Measurements from ENCODE around the gene TINAGL1.
A peak's percentile ranks its signal among the peaks of the same experiment; 100 is the strongest.

TINAGL1 gene

DNA sequence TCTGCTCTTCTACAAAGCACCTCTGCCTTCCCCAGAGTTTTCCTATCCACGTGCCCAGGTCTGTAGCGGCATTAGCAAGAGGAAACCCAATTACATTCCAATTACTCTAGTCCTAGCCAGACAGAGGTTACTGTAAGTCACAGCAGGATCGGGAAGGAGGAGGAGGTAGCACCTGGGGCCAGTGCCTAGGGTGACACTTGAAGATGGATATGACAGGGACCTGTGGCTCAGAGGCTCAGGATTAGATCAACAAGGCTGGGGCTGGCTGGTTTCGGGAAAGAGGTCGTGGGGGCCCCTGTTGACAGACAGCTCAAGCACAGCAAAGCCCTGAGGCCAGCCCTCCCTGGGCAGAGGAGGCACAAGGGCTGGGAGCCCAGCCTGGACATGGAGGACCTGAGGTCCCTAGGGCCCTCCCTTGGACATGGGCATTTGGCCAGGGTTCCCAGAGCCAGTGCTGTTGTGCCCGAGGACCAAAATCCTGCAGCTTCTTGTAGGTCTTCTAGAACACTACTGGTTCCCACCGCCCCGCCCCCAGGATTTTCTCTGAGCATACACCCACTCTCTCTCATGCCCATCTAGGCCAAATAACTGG, 38.2 kb downstream of the TINAGL1 start:
- no peak for DNase-seq

DNA sequence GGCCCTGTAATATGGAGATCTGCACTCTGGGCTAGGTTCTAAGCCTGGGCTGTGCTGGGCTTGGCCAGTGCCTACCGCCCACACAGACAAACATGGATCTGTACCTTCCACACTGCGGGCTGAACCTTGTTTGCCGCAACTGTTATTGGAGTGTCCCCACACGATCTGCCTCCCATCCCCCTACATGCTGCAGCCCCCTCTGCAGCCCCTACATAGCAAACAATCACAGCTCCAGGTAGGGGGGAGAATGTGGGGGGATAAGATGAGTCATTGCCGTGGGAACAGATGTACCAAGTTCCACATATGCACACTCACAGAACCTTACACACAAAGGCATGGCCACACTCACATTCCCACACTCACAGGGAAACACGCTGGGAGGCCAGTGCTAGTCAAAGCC, 39.1 kb downstream of the TINAGL1 start:
- DNase-seq: no peak

DNA sequence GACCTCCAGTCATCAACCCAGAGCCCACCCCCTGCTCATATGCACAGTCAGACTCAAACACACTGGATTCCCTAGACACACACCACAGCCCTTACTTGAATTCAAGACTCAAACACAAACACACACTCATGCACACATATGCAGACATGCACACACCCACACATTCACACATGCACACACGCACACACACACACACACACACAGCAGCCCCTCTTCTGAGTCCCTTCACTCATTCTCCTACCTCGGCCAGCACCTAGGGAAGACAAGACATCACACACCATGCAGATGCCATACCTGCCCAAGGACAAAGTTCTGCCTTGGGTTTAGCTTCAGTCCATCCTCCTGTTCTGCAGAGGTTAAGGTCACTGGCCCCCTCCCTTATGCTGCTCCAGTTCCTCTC, 39.6 kb downstream of the TINAGL1 start:
- DNase-seq: no peak

DNA sequence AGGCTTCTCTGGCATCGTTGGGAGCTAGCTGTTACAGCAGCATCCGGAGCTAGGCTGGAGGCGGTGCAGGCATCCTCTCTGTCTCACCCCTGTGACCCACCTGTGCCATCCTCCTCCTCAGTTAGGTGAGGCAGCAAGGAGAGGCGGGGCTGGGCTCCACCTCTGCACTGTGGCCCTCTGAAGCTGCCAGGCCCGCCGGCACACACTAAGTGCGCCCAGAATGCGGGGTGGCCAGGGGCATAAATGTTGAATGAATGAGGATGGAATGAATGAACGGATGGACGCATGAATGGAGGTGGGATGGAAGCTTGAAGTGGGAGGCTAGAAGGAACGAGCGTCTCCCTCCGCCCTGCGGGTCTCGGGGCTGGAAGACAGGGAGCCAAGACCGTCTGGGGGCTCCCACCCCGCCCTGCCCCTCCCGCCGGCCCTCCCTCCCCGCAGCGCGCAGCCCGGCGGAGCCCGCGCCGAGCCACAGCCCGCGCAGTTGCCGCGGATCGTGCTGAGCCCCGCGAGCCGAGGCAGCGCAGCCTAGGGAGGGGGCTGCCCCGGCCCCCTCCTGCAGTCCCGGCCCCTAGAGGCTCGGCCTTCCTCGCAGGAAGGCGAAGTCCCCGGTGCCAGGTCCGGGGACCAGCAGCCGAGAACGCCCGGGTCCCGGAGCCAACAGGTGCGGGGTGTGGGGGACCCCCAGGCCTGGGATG, 41.1 kb downstream of the TINAGL1 start, which contains the start of gene HCRTR1:
HCRTR1 (plus strand) TSS at position 472 of the 698 bp plus-strand sequence. CDS start 1,504 bp downstream, outside the sequence.
- DNase-seq: no peak

DNA sequence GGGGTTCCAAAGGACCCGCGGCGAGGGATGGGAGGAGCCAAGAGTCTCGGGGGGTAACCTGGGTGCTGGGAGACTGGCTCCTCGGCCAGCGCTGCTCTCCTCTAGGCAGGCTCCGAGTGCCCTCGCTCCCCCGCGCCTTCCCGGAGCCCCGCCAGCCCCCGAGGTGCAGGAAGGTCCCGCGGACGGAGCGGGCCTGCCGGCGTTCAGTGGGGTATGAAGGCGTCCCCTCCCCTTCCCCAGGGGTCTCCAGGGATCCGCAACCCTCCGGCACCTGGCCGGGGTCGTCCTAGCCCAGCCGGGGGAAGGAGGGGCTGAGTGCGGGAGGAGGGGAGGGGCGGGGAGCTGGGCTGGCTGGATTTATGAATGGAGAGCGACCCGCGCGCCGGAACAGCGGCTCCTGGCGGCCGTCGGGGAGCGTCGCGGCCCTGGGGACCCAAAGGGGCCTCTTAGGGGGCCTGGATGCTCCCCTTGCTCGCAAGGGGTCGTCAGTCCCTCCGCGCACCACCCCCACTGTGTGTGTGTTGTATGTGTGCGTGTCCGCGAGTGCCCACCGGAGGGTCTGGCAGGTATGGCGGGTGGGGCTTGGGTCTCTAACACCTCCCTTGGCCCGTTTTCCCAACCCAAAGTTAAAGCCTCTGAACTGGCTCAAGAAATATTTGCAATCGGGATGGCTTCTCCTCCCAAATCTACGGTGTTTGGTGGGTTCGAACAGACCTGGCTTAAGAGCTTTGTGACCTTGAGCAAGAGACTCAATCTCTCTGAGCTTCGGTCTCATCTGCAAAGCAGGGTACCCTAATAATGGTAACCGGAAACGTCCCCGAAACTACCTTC, 41.8 kb downstream of the TINAGL1 start:
- DNase-seq: no peak

DNA sequence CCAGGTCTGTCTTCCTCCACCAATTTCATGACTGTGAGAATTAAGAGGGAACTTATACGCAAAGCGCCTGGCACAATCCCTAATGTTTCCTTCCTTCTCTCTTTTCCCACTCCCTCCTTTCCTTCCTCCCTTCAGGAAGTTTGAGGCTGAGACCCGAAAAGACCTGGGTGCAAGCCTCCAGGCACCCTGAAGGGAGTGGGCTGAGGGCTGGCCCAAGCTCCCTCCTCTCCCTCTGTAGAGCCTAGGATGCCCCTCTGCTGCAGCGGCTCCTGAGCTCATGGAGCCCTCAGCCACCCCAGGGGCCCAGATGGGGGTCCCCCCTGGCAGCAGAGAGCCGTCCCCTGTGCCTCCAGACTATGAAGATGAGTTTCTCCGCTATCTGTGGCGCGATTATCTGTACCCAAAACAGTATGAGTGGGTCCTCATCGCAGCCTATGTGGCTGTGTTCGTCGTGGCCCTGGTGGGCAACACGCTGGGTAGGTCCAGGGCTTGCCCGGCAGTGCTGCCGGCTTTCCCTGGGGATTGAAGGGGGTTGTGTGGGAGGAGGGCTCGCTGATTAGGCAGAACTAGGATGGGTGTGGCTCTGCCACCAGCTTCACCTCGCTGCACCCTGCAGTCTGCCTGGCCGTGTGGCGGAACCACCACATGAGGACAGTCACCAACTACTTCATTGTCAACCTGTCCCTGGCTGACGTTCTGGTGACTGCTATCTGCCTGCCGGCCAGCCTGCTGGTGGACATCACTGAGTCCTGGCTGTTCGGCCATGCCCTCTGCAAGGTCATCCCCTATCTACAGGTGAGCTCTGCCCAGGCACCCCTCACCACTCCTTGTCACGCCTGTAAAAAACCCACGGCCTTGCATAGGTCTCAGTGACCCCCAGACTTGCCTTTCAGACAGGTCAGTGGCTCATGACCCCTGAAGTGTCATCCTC, 42.9 kb downstream of the TINAGL1 start:
- no peak for DNase-seq

DNA sequence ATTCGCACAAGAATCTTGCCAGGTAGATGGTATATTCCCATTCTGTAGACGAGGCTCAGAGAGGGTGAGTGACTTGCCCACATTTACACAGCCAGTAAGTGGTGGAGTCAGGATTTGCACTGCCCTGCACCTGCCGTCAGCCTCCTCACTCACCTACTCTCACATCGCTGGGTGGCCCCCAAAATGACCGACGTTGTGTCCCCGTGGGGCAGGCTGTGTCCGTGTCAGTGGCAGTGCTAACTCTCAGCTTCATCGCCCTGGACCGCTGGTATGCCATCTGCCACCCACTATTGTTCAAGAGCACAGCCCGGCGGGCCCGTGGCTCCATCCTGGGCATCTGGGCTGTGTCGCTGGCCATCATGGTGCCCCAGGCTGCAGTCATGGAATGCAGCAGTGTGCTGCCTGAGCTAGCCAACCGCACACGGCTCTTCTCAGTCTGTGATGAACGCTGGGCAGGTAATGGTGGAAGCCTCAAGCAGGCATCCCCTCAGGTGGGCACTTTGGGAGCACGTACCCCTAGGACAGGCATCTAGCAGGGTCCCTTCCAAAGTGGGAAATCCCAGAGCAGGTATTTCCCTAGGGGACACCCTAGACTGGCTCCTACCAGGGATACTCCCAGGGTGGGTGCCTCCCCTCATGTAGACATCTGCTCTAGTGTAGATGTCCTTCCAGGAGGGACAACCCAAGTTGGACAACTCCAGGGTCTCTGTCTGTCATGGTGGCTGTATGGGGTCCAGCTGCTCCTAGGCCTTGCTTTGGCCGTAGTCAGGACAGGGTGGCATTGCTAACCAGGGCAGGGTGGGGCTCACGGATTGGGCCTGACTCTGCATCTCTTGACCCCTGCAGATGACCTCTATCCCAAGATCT, 44.5 kb downstream of the TINAGL1 start:
- no peak for DNase-seq

DNA sequence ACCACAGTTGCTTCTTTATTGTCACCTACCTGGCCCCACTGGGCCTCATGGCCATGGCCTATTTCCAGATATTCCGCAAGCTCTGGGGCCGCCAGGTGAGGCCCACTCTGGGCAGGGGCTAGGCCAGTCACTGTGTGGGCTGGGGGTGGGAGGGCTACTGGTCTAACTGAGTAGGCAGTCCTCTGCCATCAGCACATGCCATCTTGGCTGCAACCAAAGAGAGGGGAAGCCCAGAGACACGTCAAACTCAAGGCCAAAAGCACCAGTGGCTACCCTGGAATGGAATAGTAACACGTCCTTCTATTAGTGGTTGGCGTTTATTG, 45.1 kb downstream of the TINAGL1 start:
- DNase-seq: no peak

DNA sequence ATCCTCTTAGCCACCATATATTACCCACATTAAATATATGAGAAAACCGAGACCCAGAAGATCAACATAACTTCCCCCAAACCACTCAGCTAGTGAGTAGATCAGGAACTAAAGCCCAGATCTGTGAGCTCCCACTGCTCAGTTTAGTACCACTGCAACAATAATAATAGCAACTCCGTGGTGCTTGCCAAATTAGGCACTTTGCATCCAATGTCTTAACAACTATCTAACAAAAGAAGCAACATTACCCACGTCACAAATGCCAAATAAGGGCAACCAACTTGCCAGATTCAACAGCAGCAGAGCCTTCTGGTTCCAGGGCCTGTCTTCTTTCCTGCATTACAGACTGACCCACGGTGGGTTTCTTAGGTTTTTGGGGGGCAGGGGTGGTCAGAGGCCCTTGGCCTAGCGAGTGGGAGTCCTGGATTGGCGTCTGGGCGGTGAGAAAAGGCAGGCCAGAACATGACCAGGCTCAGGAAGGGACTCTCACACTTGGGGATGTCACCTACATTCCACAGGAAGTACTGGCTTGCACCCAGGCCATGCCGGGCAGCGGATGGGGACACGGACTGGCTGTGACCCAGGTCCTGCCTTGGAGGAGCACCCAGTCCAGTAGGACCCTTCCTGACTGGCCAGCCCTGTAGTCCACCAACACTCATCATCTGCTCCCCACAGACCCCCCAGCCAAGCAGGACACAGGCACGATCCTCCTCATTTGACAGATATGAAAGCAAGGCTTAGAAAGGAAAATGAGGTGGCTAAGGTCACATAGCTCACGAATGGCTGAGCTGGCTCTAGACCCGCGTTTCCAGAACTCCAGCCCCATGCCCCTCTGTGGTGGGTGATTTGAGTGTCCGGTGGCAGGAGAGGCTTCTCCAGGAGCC, 45.8 kb downstream of the TINAGL1 start:
- DNase-seq: no peak

DNA sequence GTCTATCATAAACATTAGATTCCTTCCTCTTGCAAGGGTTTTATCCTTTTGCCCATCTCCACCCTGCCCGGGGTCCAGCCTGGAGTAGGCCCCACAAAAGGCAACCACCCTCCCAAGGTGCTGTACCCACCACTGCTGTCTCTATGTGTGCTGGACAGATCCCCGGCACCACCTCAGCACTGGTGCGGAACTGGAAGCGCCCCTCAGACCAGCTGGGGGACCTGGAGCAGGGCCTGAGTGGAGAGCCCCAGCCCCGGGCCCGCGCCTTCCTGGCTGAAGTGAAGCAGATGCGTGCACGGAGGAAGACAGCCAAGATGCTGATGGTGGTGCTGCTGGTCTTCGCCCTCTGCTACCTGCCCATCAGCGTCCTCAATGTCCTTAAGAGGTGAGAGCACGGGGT, 47.0 kb downstream of the TINAGL1 start:
- DNase-seq: no peak

DNA sequence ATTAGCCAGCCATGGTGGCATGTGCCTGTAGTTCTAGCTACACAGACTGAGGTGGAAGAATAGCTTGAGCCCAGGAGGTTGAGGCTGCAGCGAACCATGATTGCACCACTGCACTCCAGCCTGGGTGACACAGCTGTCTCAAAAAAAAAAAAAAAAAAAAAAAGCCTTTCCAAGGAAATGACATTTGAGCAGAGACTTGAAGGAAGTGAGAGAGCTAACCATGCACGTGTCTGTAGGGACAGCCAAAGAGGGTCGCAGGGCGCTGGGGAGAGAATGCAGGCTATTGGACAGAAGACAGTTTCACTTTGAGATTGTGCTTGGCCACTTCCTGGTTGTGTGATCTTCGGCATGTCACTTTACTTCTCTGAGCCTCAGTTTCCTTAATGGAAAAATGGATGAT, 48.0 kb downstream of the TINAGL1 start:
- DNase-seq: no peak

DNA sequence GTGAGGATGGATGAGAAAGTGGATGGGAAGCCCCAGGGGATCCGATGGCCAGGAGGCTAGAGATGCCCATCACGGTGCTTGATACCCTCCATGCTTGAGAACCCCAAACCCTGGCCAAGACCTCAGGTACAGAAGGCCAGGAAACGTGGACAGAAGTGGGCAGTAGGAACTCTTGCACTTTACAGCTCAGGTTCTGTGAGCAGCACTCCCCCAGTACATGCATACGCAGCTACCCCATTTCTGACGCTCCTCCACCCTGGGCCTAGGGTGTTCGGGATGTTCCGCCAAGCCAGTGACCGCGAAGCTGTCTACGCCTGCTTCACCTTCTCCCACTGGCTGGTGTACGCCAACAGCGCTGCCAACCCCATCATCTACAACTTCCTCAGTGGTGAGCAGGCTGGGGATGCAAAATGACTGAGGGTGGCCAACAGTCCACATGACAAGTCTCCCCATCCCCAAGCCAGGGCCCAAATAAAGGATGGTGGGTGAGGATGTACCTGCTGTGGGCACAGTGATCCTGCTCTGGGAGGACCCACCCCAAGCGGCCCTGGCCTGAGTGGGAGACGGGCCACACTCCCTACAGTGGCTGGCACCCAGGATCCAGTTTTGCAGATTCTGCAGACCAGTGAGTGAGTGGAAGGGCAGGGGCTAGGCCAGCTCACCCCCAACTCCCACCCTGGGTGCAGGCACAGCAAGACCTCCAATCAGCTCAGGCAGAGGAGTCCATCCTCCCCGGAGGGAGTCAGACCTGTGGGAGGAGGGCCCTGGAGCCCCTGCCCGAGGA, 48.6 kb downstream of the TINAGL1 start:
- no peak for DNase-seq

DNA sequence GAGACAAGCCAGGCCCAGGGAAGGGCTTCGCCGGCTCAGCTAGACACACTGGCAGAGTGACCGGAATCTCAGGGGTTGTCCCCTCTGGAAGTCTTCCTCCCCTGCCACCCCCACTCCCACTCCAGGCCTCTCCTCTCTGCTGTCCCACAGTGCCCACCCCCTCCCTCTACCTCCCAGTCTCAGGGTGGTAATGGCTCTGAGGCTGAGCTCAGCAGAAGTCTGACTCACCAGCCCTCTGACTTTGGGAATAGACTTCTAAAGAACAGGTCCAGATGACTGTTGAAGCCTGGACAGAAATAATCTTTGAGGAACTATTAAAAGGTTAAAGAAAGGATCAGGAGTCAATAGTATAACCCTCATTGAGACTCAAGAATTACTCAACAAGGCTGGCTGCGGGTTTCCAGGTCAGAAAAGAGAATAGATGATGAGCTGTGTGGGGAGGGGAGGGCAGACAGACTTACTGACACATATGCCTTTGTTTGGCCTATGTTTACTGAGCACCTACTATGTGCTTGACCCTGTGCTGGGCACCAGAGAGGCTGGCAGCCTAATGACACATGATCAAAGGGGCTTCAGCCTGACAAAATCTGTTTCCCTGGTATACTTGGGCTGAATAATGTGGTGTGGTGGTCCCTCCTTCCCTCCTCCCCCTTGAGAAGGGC, 49.4 kb downstream of the TINAGL1 start:
- DNase-seq: no peak

DNA sequence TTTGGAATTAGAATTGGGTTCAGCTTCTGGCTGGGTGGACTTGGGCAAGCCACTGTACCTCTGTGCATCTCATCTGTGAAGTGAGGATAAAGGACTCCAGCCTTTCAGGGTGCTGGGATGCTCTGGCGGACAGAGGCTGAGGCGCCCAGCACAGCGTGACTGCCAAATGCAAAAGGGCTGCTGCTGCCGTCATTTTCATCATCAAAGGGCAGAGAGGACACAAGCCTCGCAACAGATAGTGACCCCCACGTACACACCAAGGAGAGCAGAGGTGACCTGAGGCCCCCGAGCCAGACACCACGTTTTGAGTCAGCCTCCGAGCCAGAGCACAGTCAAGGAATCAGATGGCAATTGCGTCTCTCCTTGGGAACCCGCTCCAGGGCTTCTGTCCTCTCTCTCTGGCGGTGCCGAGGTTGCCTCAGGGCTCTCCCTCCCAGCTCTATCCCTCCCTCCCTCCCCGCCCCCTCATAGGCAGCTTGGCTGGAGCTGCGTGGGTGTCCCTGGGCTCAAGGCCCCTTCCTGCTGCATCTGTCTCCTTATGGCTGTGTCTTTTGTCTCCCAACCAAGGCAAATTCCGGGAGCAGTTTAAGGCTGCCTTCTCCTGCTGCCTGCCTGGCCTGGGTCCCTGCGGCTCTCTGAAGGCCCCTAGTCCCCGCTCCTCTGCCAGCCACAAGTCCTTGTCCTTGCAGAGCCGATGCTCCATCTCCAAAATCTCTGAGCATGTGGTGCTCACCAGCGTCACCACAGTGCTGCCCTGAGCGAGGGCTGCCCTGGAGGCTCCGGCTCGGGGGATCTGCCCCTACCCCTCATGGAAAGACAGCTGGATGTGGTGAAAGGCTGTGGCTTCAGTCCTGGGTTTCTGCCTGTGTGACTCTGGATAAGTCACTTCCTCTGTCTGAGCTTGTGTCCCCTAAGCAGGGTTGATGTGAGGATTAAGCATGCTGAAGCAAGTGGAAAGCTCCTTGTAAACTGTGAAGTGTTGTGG, 50.2 kb downstream of the TINAGL1 start:
- peak; percentile 52 for DNase-seq

DNA sequence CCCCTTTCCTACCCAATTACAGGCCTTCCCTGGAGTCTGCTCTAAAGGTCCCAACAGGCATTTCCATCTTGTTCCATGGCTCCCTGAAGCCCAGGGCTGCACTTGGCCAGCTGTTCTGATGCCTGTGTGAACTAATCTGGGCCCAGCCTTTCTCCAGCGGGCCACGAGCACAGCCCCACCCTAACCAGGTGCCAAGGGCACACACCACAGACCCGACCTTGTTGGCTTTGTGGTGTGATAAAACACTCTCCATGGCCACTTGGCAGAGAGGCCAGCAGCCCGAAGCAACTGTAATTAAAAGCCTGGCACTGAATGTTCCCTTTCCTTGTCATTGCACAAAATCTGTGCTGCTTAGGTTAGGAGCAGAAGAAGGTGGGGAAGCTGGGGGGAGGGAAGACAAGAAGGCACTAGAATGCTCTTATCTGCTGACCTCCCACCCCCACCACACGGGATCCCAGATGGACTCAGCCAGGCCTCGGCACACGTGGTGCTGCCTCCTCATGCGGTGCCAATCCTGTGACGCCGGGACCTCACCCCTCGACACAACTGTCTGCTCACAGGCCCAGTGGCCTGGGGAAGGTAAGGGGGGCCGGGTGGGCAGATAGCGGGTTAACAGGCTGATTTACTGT, 51.1 kb downstream of the TINAGL1 start:
- peak; percentile 78 for DNase-seq

DNA sequence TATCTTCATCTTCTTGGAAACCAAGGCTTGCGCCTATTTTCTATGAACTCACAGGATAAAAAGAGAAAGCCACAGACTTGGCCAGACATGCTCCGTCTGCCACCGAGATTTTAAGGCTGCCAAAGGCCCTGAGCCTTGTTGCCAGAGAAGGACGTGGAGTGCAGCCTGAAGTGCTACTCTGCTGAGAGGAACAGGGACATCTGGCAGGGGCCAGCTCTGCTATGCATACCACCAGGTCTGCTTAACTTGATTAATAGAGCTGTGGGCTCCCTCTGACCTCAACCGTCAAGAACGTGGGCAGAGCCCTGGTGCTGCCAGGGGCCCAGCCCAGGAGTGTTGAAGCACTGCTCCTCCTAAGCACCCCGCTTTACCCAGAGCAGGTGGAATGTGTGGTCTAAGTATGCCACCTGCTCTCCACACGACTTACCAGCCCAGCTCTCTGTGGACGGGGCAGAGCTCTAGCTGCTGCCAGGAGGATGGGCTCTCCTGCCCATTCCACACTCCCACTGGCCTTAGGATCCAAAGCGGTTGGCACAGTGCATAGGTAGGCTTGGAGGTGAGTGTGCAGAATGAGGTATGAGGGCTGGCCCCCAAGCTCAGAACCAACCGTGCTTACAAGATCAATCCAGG, 51.7 kb downstream of the TINAGL1 start:
- peak; percentile 96 for DNase-seq

DNA sequence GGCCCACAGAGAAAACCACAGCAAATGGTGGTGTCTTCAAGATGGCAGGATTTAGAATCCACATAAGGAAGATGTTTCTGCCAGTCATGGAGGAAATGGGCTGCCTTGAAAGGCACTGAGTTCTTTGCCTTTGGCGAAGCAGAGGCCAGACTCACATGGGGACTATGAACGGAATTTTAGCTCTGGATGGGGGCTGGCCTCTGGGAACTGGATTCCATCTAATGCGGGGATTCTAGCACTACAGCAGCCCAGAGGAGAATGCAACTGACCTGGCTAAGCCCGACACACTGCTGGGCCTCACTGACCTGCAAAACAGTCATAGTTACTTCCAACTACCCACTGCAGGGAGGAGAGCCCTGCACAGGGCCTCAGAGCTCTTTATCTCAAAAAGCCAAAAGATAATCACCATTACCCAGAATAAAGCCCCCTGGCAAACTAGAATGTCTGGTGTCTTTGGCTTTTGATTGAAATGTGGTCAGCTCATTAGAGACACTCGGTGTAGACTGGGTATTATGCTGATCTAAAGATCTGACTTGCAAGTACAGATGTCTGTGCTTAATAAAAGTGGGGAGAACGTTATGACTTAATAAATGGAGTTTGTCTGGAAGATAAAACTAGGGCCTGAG, 52.7 kb downstream of the TINAGL1 start:
- DNase-seq: no peak
